Esophagus muscularis mucosa (tissue), 4 donors: ENCODE results near the gene IMPA2. TPM values are rescaled to one million over a fixed set of nuclear protein-coding genes. Genes with fewer than 3 reads are reported as not detected.

ENCODE experiments used
- DNase-seq: peaks from one replicate; pipeline ENCODE4 v3.0.0-alpha.2; 2017; ENCODE audit errors: extremely low spot score
- H3K27ac ChIP-seq, 4 donors: fragments of 200-600 bp; sonication (generic); replicated peaks in 1 of 4; 1 replicate in 3 of 4; 2 replicates in 1 of 4; pipeline ENCODE4 v1.5.1; 2016 to 2019; ENCODE audit warnings: mild to moderate bottlenecking in 1 of 4
- H3K27me3 ChIP-seq, 4 donors: fragments of 200-600 bp; sonication (generic); one replicate each; pipeline versions ENCODE4 v1.5.1 to v1.6.0; 2016 to 2019
- H3K36me3 ChIP-seq, 4 donors: fragments of 200-600 bp; sonication (generic); one replicate each; pipeline ENCODE4 v1.5.1; 2016 to 2019
- H3K4me1 ChIP-seq, 4 donors: fragments of 200-600 bp; sonication (generic); one replicate each; pipeline ENCODE4 v1.5.1; 2016 to 2019
- H3K4me3 ChIP-seq, 4 donors: fragments of 200-600 bp; sonication (generic); 1 replicate in 2 of 4; 2 replicates in 2 of 4; pipeline ENCODE4 v1.5.1; 2016 to 2019; ENCODE audit warnings: mild to moderate bottlenecking in 4 of 4, moderate library complexity in 1 of 4
- H3K9me3 ChIP-seq, 4 donors: fragments of 200-600 bp; sonication (generic); 1 replicate in 3 of 4; 2 replicates in 1 of 4; pipeline ENCODE4 v1.5.1; 2016 to 2019
- CTCF ChIP-seq, 3 experiments: fragments of 200-600 bp in 2 of 3; fragments of 450-650 bp in 1 of 3; sonication (generic) in 2 of 3; IDR thresholded peaks; one replicate each; pipeline ENCODE4 v1.5.1; 2017 to 2019; ENCODE audit warnings: antibody characterized with exemption in 3 of 3, mild to moderate bottlenecking in 2 of 3, moderate library complexity in 1 of 3
- EP300 ChIP-seq: sonication (generic); formaldehyde crosslinking; IDR thresholded peaks from one replicate; pipeline ENCODE4 v1.6.1; 2017; ENCODE audit warnings: antibody characterized with exemption
- POLR2A ChIP-seq: fragments of 450-650 bp; IDR thresholded peaks from one replicate; pipeline ENCODE4 v1.6.1; 2017; ENCODE audit warnings: antibody characterized with exemption, moderate library complexity, mild to moderate bottlenecking, low read depth
- POLR2AphosphoS5 ChIP-seq, 2 donors: sonication (generic); formaldehyde crosslinking; IDR thresholded peaks; one replicate each; pipeline ENCODE4 v1.6.1; 2017; ENCODE audit warnings: antibody characterized with exemption in 2 of 2
- WGBS: methylation state at CpG from one replicate; pipeline ENCODE4 v1.1.5; 2018; 5-methylcytosine and 5-hydroxymethylcytosine counted together
- intact Hi-C: fragments of 100-400 bp; cut with DNase I; formaldehyde crosslinking; loops from one replicate; pipeline ENCODE4 v1.15.1; 2023
- total RNA-seq, 4 donors: library from RNA; depleted of rRNA; stranded (reverse); fragments of >200 nt; gene quantifications; one replicate each; pipeline versions ENCODE4 v1.1.0 to v1.2.1, GENCODE V29; 2016

The IMPA2 gene
- total RNA-seq, 4 donors from 2014 or later, result 90.1 to 317 (median 165) TPM

GRCh38 chr18:11982981-11983380, 1.7 kb downstream of the IMPA2 start:
- TF ChIP-seq POLR2A (no peak), CTCF (IDR thresholded peaks at IDR 0.05) (no peak), POLR2AphosphoS5 (IDR thresholded peaks at IDR 0.05) (no peak), EP300 (no peak)
- no peak for DNase-seq
- Histone ChIP-seq H3K4me1 (peaks cover 31 to 71% (median 68%) of the 10 kb centered on the region in 4 donors), H3K27ac (peak overlapping the region in 3 of 4 donors; percentile 92 to 100 (median 95)), H3K9me3 (no peaks in the 10 kb centered on the region), H3K27me3 (no peaks in the 10 kb centered on the region), H3K36me3 (no peaks in the 10 kb centered on the region), H3K4me3 (peak overlapping the region; percentile 69 to 100 (median 89))
- intact Hi-C loops, result loop anchor here (5.0 to 10.0 kb wide), 2 partner anchors 54 to 128 kb away; partner anchors contain the start of gene CHMP1B
- 71% methylated on average over 4 of the region's 4 CpGs for WGBS

GRCh38 chr18:11983592-11983991, 2.3 kb downstream of the IMPA2 start:
- Histone ChIP-seq H3K36me3 (no peaks in the 10 kb centered on the region), H3K27ac (peak overlapping the region in 1 of 4 donors; percentile 11), H3K4me3 (peak overlapping the region in 3 of 4 donors; percentile 69 to 100 (median 83)), H3K9me3 (no peaks in the 10 kb centered on the region), H3K27me3 (no peaks in the 10 kb centered on the region), H3K4me1 (peaks cover 36 to 77% (median 74%) of the 10 kb centered on the region in 4 donors)
- no peak for DNase-seq
- intact Hi-C loops, result loop anchor here (5.0 to 10.0 kb wide), 2 partner anchors 54 to 129 kb away; partner anchors contain the start of gene CHMP1B
- TF ChIP-seq POLR2AphosphoS5 (IDR thresholded peaks at IDR 0.05) (peak in 1 of 2 donors; percentile 10), CTCF (IDR thresholded peaks at IDR 0.05) (no peak), POLR2A (no peak), EP300 (no peak)
- WGBS, result 58% methylated on average over 12 of the region's 12 CpGs

- intact Hi-C loops, result loop anchor here (5.0 to 10.0 kb wide), 2 partner anchors 53 to 129 kb away; partner anchors contain the start of gene CHMP1B
- Histone ChIP-seq H3K36me3 (no peaks in the 10 kb centered on the region), H3K27me3 (no peaks in the 10 kb centered on the region), H3K27ac (peak overlapping the region in 1 of 4 donors; percentile 11), H3K4me3 (peak overlapping the region in 3 of 4 donors; percentile 69 to 100 (median 83)), H3K4me1 (peaks cover 41 to 80% (median 75%) of the 10 kb centered on the region in 4 donors), H3K9me3 (no peaks in the 10 kb centered on the region)
- DNase-seq, result no peak
- WGBS, result 82% methylated on average over 6 of the region's 6 CpGs
- no peak for TF ChIP-seq POLR2A
- TF ChIP-seq EP300, result no peak
Observed at GRCh38 chr18:11984091-11984490, 2.8 kb downstream of the IMPA2 start.

- DNase-seq, result no peak
- no peak overlapping the region for H3K4me3 ChIP-seq
- no peak for TF ChIP-seq EP300
- TF ChIP-seq CTCF (IDR thresholded peaks at IDR 0.05), result no peak
- TF ChIP-seq POLR2A, result no peak
- no peak for TF ChIP-seq POLR2AphosphoS5 (IDR thresholded peaks at IDR 0.05)
- H3K9me3 ChIP-seq, result no peaks in the 10 kb centered on the region
- peaks cover 41 to 84% (median 75%) of the 10 kb centered on the region in 4 donors for H3K4me1 ChIP-seq
- WGBS, result 80% methylated on average over 3 of the region's 3 CpGs
- H3K27me3 ChIP-seq, result no peaks in the 10 kb centered on the region
- intact Hi-C loops, result loop anchor here (10.0 kb wide), 1 partner anchor 131 kb away; the partner anchor contains the start of gene CHMP1B
- H3K36me3 ChIP-seq, result no peaks in the 10 kb centered on the region
- peak overlapping the region in 1 of 4 donors; percentile 35 for H3K27ac ChIP-seq
Observed at GRCh38 chr18:11985586-11985985, 4.3 kb downstream of the IMPA2 start.

GRCh38 chr18:11986061-11986460, 4.8 kb downstream of the IMPA2 start:
- intact Hi-C loops, result loop anchor here (10.0 kb wide), 1 partner anchor 131 kb away; the partner anchor contains the start of gene CHMP1B
- H3K4me1 ChIP-seq, result peaks cover 41 to 89% (median 78%) of the 10 kb centered on the region in 4 donors
- no peak for DNase-seq
- H3K27ac ChIP-seq, result peak overlapping the region in 2 of 4 donors; percentile 35 to 60
- H3K9me3 ChIP-seq, result no peaks in the 10 kb centered on the region
- no peak for TF ChIP-seq POLR2A
- no peak for TF ChIP-seq POLR2AphosphoS5 (IDR thresholded peaks at IDR 0.05)
- no peak for TF ChIP-seq CTCF (IDR thresholded peaks at IDR 0.05)
- TF ChIP-seq EP300, result no peak
- no peaks in the 10 kb centered on the region for H3K27me3 ChIP-seq
- WGBS, result 76% methylated on average over 9 of the region's 9 CpGs
- H3K36me3 ChIP-seq, result no peaks in the 10 kb centered on the region
- peak overlapping the region in 1 of 4 donors; percentile 22 for H3K4me3 ChIP-seq
